Measurements from ENCODE around the gene CATSPERZ.

The CATSPERZ gene

GRCh38 chr11:64343767-64344559, 43.8 kb downstream of the CATSPERZ start:
- no peak for DNase-seq

GRCh38 chr11:64344787-64345186, 44.6 kb downstream of the CATSPERZ start:
- DNase-seq = no peak

- no peak for DNase-seq
These were observed 47.2 kb downstream of the CATSPERZ start for GRCh38 chr11:64347193-64347867.

- no peak for DNase-seq
These were observed 48.3 kb downstream of the CATSPERZ start for GRCh38 chr11:64348383-64349024.

GRCh38 chr11:64349025-64349387, 48.8 kb downstream of the CATSPERZ start:
- DNase-seq = no peak

- no peak for DNase-seq
These were observed 49.2 kb downstream of the CATSPERZ start for GRCh38 chr11:64349404-64349803.

- DNase-seq = no peak
These were observed 51.0 kb downstream of the CATSPERZ start for GRCh38 chr11:64351136-64351631.

- DNase-seq = peak; percentile 69
These were observed 52.2 kb downstream of the CATSPERZ start for GRCh38 chr11:64352099-64352994.

- DNase-seq = peak; percentile 72
These were observed 53.0 kb downstream of the CATSPERZ start for GRCh38 chr11:64352995-64353714.

GRCh38 chr11:64353715-64354506, 53.8 kb downstream of the CATSPERZ start:
- no peak for DNase-seq

All from NCI-H510A (cell line).